Tibial artery (tissue), 4 donors: ENCODE measurements around the gene ID1.
"Not testable (repeated sequence)": the region's sequence is repeated elsewhere in the genome, so short reads cannot be mapped to it uniquely, and the experiment has no call there.

Experiments used
- DNase-seq, 2 donors: peaks; one replicate each; pipeline ENCODE4 v3.0.0-alpha.2; 2019
- H3K27ac ChIP-seq, 2 donors: fragments of 200-600 bp; sonication (generic) in 1 of 2; 1 replicate in 1 of 2; 2 replicates in 1 of 2; pipeline ENCODE4 v1.5.1; 2018 to 2019; ENCODE audit warnings: mild to moderate bottlenecking in 1 of 2
- H3K27me3 ChIP-seq, 2 donors: fragments of 200-600 bp; sonication (generic) in 1 of 2; one replicate each; pipeline versions ENCODE4 v1.5.1 to v1.6.0; 2016 to 2019
- H3K36me3 ChIP-seq, 3 donors: fragments of 200-600 bp; sonication (generic) in 2 of 3; one replicate each; pipeline ENCODE4 v1.5.1; 2016 to 2019; ENCODE audit warnings: mild to moderate bottlenecking in 2 of 3
- H3K4me1 ChIP-seq, 4 donors: fragments of 200-600 bp; sonication (generic) in 2 of 4; 1 replicate in 3 of 4; 2 replicates in 1 of 4; pipeline ENCODE4 v1.5.1; 2016 to 2019
- H3K4me3 ChIP-seq, 2 donors: fragments of 200-600 bp; sonication (generic) in 1 of 2; 1 replicate in 1 of 2; 2 replicates in 1 of 2; pipeline ENCODE4 v1.5.1; 2018 to 2019; ENCODE audit warnings: mild to moderate bottlenecking in 2 of 2
- H3K9me3 ChIP-seq, 3 donors: fragments of 200-600 bp; sonication (generic) in 1 of 3; one replicate each; pipeline ENCODE4 v1.5.1; 2016 to 2019
- intact Hi-C: fragments of 100-400 bp; cut with DNase I; formaldehyde crosslinking; loops from one replicate; pipeline ENCODE4 v1.15.0; 2023; ENCODE audit warnings: low total_unique reads
- TF ChIP-seq, protein P1 (sequence below), 2 experiments: fragments of 200-600 bp in 1 of 2; fragments of 450-650 bp in 1 of 2; IDR thresholded peaks; one replicate each; pipeline ENCODE4 v1.5.1; 2017 to 2019; ENCODE audit warnings: antibody characterized with exemption in 2 of 2, mild to moderate bottlenecking in 1 of 2, moderate library complexity in 1 of 2

ID1 gene

DNA sequence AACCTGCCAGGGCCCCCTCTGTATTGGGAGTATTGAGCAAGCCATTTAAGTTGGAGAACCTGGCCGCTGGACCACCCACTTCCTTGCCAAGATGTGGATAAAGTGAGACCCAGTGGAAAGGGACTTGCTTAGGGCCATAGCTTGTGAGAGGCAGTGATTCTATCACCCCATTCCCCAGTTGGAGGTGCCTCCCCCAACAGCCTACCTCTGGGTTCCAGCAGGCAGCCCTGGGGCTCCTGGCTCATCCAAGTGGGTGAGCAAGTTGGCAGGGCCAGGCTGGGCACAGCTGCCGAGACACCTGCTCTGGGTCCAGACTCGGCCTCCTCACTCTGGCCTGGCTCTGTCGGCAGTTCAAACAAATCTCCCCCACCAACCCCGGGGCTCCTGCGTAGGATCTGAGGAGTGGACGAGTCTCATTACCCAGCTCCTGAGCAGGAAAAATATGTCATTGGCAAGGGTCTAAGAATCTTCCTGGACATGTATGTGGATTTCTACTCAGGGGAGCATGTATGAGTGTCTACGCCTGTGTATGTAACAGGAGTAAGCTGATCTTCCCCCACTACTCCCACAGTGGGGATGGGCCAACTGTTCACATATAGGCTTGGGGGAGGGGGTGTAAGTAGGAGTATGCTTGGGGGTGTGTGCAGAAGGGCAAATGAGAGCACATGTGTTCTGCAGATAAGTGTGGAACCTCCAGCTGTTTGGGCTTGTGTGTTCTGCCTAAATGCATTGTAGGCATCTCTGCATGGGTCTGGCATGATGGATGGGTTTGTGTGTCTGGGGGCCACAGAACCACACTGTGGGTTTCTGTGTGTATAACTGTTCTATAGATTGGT lies 1.9 kb downstream of the ID1 start:
- peaks cover 0 to 53% (median 34%) of the 10 kb centered on the region in 4 donors for H3K4me1 ChIP-seq

DNA sequence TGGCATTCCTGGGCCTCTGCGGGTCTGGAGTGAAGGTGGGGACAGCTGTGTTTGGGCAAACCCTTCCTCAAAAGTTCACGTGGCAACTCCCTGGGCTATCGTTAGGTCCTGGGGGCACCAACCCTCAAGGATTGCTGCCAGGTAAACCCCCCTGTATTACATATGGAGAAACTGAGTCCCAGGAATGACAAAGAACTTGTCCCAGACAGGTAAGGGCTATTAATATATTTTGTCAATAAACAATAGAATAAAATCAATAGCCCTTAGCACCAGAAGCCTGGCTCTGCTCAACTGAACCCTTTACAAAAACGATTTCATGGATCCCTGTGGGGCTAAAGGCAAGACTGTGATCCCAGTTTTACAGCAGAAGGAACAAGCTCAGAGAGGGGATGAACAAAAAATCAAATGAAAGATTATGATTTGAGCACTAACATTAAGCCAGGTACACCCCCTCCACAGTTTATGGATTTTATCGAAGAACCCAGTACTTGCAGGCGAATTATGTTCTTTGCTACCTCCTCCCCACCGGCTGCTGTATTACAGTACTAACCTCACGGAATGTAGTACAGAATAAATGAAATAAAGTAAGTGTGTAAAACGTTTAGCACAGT lies 2.7 kb downstream of the ID1 start:
- H3K4me1 ChIP-seq: peaks cover 0 to 57% (median 37%) of the 10 kb centered on the region in 4 donors
- TF ChIP-seq, protein P1, sequence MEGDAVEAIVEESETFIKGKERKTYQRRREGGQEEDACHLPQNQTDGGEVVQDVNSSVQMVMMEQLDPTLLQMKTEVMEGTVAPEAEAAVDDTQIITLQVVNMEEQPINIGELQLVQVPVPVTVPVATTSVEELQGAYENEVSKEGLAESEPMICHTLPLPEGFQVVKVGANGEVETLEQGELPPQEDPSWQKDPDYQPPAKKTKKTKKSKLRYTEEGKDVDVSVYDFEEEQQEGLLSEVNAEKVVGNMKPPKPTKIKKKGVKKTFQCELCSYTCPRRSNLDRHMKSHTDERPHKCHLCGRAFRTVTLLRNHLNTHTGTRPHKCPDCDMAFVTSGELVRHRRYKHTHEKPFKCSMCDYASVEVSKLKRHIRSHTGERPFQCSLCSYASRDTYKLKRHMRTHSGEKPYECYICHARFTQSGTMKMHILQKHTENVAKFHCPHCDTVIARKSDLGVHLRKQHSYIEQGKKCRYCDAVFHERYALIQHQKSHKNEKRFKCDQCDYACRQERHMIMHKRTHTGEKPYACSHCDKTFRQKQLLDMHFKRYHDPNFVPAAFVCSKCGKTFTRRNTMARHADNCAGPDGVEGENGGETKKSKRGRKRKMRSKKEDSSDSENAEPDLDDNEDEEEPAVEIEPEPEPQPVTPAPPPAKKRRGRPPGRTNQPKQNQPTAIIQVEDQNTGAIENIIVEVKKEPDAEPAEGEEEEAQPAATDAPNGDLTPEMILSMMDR (IDR thresholded peaks at IDR 0.05): no peak
- H3K27me3 ChIP-seq: no peaks in the 10 kb centered on the region
- peaks cover 0 to 16% (median 0%) of the 10 kb centered on the region in 3 donors for H3K36me3 ChIP-seq
- H3K9me3 ChIP-seq: no peaks in the 10 kb centered on the region
- DNase-seq: no peak
- peak overlapping the region; percentile 68 to 83 for H3K4me3 ChIP-seq
- peak overlapping the region; percentile 90 to 94 for H3K27ac ChIP-seq
- intact Hi-C loops: no loop called here

More for the DNA sequence above, 1.9 kb downstream of the ID1 start:
- Histone ChIP-seq H3K27ac (peak overlapping the region; percentile 90 to 94), H3K4me3 (peak overlapping the region; percentile 68 to 83), H3K9me3 (no peaks in the 10 kb centered on the region), H3K27me3 (no peaks in the 10 kb centered on the region), H3K36me3 (peaks cover 0 to 16% (median 0%) of the 10 kb centered on the region in 3 donors)
- no peak for DNase-seq
- intact Hi-C loops: no loop called here
- TF ChIP-seq, protein P1 (IDR thresholded peaks at IDR 0.05): no peak

DNA sequence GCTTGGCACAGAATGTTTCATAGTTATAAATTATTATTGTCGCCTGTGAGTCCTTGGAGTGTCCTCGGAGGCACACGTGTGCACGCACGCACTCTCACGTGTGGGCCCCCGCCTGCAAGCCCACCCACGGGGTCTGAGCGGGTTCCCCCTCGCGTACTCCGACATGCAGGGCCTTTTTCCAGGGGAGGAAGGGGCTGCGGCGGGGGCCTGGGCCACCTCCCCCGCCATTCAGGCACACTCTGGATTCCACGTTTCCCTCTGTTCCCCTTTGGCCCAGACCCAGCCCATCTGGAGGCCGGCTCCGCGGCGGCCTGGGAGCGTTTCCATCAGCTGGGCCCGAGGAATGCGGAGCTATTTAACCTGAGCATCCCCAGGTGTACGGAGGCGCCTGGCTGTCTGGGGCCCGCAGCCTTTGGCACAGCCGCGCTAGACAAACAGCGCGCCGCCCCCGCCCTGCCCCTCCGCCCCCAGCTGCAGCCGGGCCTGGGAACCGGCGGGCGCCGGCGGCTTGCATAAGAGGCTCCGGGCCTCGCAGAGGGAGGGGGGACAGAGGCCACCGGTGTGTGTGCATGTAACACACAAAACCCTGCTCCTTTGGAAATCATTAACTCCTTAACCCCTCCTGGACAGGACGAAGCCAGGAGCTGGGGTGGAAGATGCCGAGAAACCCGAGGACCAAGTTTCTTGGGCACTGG lies 3.3 kb downstream of the ID1 start:
- intact Hi-C loops: no loop called here
- peak; percentile 73 to 88 for DNase-seq
- H3K4me3 ChIP-seq: peak overlapping the region; percentile 68 to 83

DNA sequence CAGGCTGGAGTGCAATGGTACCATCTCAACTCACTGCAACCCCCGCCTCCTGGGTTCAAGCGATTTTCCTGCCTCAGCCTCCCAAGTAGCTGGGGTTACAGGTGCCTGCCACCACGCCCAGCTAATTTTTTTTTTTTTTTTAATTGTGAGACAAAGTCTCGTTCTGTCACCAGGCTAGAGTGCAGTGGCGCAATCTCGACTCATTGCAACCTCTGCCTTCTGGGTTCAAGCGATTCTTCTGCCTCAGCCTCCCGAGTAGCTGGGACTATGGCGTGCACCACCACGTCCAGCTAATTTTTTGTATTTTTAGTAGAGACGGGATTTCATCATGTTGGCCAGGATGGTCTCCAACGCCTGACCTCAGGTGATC lies 7.2 kb downstream of the ID1 start:
- H3K4me1 ChIP-seq: peaks cover 0 to 37% (median 25%) of the 10 kb centered on the region in 4 donors
- intact Hi-C loops: loop anchor here (2.0 kb wide), 1 partner anchor 49 kb away; no protein-coding TSS in a partner anchor
- DNase-seq, H3K27ac ChIP-seq, H3K36me3 ChIP-seq, H3K27me3 ChIP-seq, H3K4me3 ChIP-seq, H3K9me3 ChIP-seq: not testable (repeated sequence)

More for the DNA sequence above, 3.3 kb downstream of the ID1 start:
- no peaks in the 10 kb centered on the region for H3K9me3 ChIP-seq
- peak overlapping the region; percentile 90 to 94 for H3K27ac ChIP-seq
- no peaks in the 10 kb centered on the region for H3K27me3 ChIP-seq
- TF ChIP-seq, protein P1 (IDR thresholded peaks at IDR 0.05): no peak
- H3K36me3 ChIP-seq: peaks cover 0 to 16% (median 0%) of the 10 kb centered on the region in 3 donors
- peaks cover 0 to 60% (median 35%) of the 10 kb centered on the region in 4 donors for H3K4me1 ChIP-seq

DNA sequence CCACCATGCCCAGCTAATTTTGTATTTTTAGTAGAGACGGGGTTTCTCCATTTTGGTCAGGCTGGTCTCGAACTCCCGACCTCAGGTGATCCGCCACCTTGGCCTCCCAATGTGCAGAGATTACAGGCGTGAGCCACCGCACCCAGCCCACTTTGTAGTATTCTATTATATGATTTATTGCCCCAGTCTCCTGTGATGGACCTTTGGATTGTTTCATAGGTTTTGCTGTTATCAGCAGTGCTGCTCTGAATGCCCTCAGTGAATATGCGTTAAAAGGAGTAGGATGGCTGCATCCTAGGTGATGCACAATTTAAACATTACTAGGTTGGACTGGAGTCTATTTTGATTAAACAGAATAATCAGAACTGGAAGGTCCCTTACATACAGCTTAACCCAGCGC lies 10.3 kb downstream of the ID1 start:
- Histone ChIP-seq H3K27me3 (no peaks in the 10 kb centered on the region), H3K4me1 (peaks cover 0 to 17% (median 6%) of the 10 kb centered on the region in 4 donors), H3K9me3 (no peaks in the 10 kb centered on the region), H3K36me3 (no peaks in the 10 kb centered on the region), H3K27ac (no peak overlapping the region), H3K4me3 (no peak overlapping the region)
- TF ChIP-seq, protein P1 (IDR thresholded peaks at IDR 0.05): no peak
- DNase-seq: no peak
- intact Hi-C loops: no loop called here
